ENCODE measurements around the gene UBE2K.

The UBE2K gene

DNA sequence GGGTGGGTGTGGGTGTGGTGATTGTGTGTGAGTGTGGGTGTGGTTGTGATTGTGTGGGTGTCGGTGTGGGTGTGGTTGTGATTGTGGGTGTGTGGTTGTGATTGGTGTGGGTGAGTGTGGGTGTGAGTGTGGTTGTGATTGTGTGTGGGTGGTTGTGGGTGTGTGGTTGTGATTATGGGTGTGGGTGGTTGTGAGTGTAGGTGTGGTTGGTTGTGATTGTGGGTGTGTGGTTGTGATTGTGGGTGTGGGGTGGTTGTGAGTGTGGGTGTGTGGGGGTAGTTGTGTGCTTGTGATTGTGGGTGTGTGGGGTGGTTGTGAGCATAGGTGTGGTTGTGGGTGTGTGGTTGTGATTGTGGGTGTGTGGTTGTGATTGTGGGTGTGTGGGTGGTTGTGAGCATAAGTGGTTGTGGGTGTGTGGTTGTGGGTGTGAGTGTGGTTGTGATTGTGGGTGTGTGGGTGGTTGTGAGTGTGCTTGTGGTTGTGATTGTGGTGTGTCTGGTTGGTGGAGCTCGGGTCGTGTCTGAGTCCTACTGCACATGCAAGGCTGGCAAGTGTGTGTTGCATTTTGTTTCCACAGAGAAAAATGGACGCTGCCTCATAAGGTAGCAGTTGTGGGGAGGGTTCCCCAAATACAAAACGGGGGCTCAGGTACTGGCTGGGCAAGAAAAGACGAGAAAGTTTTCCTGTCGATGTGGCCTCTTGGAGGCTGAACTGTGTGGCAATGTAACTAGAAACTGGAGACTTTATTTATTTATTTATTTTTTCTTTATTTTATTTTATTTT is 116.7 kb downstream of the UBE2K start (continued):
- TF ChIP-seq, protein P1, sequence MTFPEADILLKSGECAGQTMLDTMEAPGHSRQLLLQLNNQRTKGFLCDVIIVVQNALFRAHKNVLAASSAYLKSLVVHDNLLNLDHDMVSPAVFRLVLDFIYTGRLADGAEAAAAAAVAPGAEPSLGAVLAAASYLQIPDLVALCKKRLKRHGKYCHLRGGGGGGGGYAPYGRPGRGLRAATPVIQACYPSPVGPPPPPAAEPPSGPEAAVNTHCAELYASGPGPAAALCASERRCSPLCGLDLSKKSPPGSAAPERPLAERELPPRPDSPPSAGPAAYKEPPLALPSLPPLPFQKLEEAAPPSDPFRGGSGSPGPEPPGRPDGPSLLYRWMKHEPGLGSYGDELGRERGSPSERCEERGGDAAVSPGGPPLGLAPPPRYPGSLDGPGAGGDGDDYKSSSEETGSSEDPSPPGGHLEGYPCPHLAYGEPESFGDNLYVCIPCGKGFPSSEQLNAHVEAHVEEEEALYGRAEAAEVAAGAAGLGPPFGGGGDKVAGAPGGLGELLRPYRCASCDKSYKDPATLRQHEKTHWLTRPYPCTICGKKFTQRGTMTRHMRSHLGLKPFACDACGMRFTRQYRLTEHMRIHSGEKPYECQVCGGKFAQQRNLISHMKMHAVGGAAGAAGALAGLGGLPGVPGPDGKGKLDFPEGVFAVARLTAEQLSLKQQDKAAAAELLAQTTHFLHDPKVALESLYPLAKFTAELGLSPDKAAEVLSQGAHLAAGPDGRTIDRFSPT (tag by site-specific recombination; IDR thresholded peaks at IDR 0.05): no peak
- TF ChIP-seq ZNF10 (tag by site-specific recombination; IDR thresholded peaks at IDR 0.05) (no peak), ZNF664 (tag by site-specific recombination; IDR thresholded peaks at IDR 0.05) (no peak), ZNF791 (tag by site-specific recombination; IDR thresholded peaks at IDR 0.05) (no peak), ZNF23 (tag by site-specific recombination; IDR thresholded peaks at IDR 0.05; ENCODE audit: borderline replicate concordance) (no peak), ZNF169 (tag by site-specific recombination; IDR thresholded peaks at IDR 0.05) (peak; percentile 53; the same call in 1 of the 2 replicates), ZNF610 (tag by site-specific recombination; IDR thresholded peaks at IDR 0.05; ENCODE audit: borderline replicate concordance) (no peak), SCRT2 (tag by site-specific recombination; IDR thresholded peaks at IDR 0.05) (no peak), ZNF214 (tag by site-specific recombination; IDR thresholded peaks at IDR 0.05; ENCODE audit: borderline replicate concordance) (no peak), ZNF426 (tag by site-specific recombination; IDR thresholded peaks at IDR 0.05) (no peak), ZIC2 (tag by site-specific recombination; IDR thresholded peaks at IDR 0.05) (no peak), ZNF549 (tag by site-specific recombination; IDR thresholded peaks at IDR 0.05) (no peak), ZNF596 (tag by site-specific recombination; IDR thresholded peaks at IDR 0.05) (no peak), KLF7 (tag by site-specific recombination; IDR thresholded peaks at IDR 0.05; ENCODE audit: borderline replicate concordance) (peak; percentile 39; the same call in 1 of the 2 replicates), ZNF561 (tag by site-specific recombination; IDR thresholded peaks at IDR 0.05; ENCODE audit: borderline replicate concordance) (no peak), YY1 (tag by site-specific recombination; IDR thresholded peaks at IDR 0.05) (no peak), OVOL3 (tag by site-specific recombination; IDR thresholded peaks at IDR 0.05) (no peak), ZNF501 (tag by site-specific recombination; IDR thresholded peaks at IDR 0.05) (no peak), SP3 (tag by site-specific recombination; IDR thresholded peaks at IDR 0.05) (no peak), ZNF677 (tag by site-specific recombination; IDR thresholded peaks at IDR 0.05) (no peak), PRDM6 (tag by site-specific recombination; IDR thresholded peaks at IDR 0.05) (no peak), PATZ1 (tag by site-specific recombination; IDR thresholded peaks at IDR 0.05) (no peak), PRDM1 (tag by site-specific recombination; IDR thresholded peaks at IDR 0.05) (no peak), ZNF660 (tag by site-specific recombination; IDR thresholded peaks at IDR 0.05) (no peak), ZNF292 (tag by site-specific recombination; IDR thresholded peaks at IDR 0.05; ENCODE audit: borderline replicate concordance, low read depth) (no peak), ZBTB1 (tag by site-specific recombination; IDR thresholded peaks at IDR 0.05) (no peak), ZNF341 (tag by site-specific recombination; IDR thresholded peaks at IDR 0.05; ENCODE audit: low read depth) (no peak), ZNF24 (tag by site-specific recombination; IDR thresholded peaks at IDR 0.05) (no peak), ZNF830 (tag by site-specific recombination; IDR thresholded peaks at IDR 0.05; ENCODE audit: low read depth) (no peak)
- TF ChIP-seq, protein P2, sequence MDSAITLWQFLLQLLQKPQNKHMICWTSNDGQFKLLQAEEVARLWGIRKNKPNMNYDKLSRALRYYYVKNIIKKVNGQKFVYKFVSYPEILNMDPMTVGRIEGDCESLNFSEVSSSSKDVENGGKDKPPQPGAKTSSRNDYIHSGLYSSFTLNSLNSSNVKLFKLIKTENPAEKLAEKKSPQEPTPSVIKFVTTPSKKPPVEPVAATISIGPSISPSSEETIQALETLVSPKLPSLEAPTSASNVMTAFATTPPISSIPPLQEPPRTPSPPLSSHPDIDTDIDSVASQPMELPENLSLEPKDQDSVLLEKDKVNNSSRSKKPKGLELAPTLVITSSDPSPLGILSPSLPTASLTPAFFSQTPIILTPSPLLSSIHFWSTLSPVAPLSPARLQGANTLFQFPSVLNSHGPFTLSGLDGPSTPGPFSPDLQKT (IDR thresholded peaks at IDR 0.05; ENCODE audit: borderline replicate concordance, low read depth, low read length): no peak
- TF ChIP-seq, protein P3, sequence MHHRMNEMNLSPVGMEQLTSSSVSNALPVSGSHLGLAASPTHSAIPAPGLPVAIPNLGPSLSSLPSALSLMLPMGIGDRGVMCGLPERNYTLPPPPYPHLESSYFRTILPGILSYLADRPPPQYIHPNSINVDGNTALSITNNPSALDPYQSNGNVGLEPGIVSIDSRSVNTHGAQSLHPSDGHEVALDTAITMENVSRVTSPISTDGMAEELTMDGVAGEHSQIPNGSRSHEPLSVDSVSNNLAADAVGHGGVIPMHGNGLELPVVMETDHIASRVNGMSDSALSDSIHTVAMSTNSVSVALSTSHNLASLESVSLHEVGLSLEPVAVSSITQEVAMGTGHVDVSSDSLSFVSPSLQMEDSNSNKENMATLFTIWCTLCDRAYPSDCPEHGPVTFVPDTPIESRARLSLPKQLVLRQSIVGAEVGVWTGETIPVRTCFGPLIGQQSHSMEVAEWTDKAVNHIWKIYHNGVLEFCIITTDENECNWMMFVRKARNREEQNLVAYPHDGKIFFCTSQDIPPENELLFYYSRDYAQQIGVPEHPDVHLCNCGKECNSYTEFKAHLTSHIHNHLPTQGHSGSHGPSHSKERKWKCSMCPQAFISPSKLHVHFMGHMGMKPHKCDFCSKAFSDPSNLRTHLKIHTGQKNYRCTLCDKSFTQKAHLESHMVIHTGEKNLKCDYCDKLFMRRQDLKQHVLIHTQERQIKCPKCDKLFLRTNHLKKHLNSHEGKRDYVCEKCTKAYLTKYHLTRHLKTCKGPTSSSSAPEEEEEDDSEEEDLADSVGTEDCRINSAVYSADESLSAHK (tag by site-specific recombination; IDR thresholded peaks at IDR 0.05): no peak

Measured in HEK293 (cell line).